HepG2 (cell line): ENCODE measurements around the gene IKZF3. TPM values are rescaled to one million over a fixed set of nuclear protein-coding genes. Genes with fewer than 3 reads are reported as not detected.

Experiments
- FOXA1 ChIP-seq, 2 experiments: fragments of 450-650 bp in 1 of 2; sonication (generic) in 1 of 2; formaldehyde crosslinking in 1 of 2; IDR thresholded peaks; 2 replicates each; pipeline versions ENCODE4 v1.4.0 to v1.6.1; 2016 to 2020; ENCODE audit warnings: missing genetic modification reagents in 1 of 2
- FOXM1 ChIP-seq: sonication (generic); formaldehyde crosslinking; IDR thresholded peaks from 2 replicates; pipeline ENCODE4 v1.5.0; 2020; ENCODE audit warnings: missing genetic modification reagents
- GABPA ChIP-seq, 2 experiments: IDR thresholded peaks; 2 replicates each; pipeline ENCODE4 v1.6.1; 2011 to 2016; ENCODE audit warnings: low read depth in 2 of 2, low read length in 1 of 2, missing biosample characterization in 1 of 2, missing genetic modification characterization in 1 of 2
- HDAC6 ChIP-seq: fragments of 200-600 bp; sonication (generic); IDR thresholded peaks from 2 replicates; pipeline ENCODE4 v1.7.0; 2017; ENCODE audit warnings: mild to moderate bottlenecking, antibody characterized with exemption, low read length, low read depth
- HNRNPH1 ChIP-seq: fragments of 200-400 bp; formaldehyde crosslinking; optimal IDR thresholded peaks from 2 replicates; pipeline ENCODE3; 2017; ENCODE audit warnings: mild to moderate bottlenecking, low read depth, low read length
- MZF1 ChIP-seq: sonication (generic); formaldehyde crosslinking; IDR thresholded peaks from 2 replicates; pipeline ENCODE4 v1.8.1; 2023; ENCODE audit warnings: mild to moderate bottlenecking, missing genetic modification reagents, borderline replicate concordance
- NR3C1 ChIP-seq: sonication (generic); formaldehyde crosslinking; IDR thresholded peaks from 2 replicates; pipeline ENCODE4 v1.4.0; 2020; ENCODE audit warnings: missing genetic modification reagents
- POLR2AphosphoS5 ChIP-seq: IDR thresholded peaks from 2 replicates; pipeline ENCODE4 v1.6.1; 2012; ENCODE audit warnings: low read depth, low read length
- SMAD1 ChIP-seq: sonication (generic); formaldehyde crosslinking; IDR thresholded peaks from 2 replicates; pipeline ENCODE4 v1.4.0; 2020; ENCODE audit warnings: missing genetic modification reagents, low read depth, mild to moderate bottlenecking, borderline replicate concordance
- SOX13 ChIP-seq, 3 experiments: fragments of 450-650 bp in 1 of 3; sonication (generic) in 1 of 3; formaldehyde crosslinking in 1 of 3; IDR thresholded peaks in 2 of 3; conservative IDR thresholded peaks in 1 of 3; 2 replicates each; pipeline versions ENCODE4 v1.5.0 to v1.6.1; 2016 to 2020; ENCODE audit warnings: antibody characterized with exemption in 1 of 3, mild to moderate bottlenecking in 1 of 3, missing compliant biosample characterization in 1 of 3, missing genetic modification reagents in 1 of 3, moderate library complexity in 1 of 3
- ZBTB8A ChIP-seq: sonication (generic); formaldehyde crosslinking; IDR thresholded peaks from 2 replicates; pipeline ENCODE4 v1.4.0; 2020; ENCODE audit warnings: mild to moderate bottlenecking, low read depth, missing genetic modification reagents, borderline replicate concordance
- ZNF496 ChIP-seq: sonication (generic); formaldehyde crosslinking; IDR thresholded peaks from 2 replicates; pipeline ENCODE4 v1.8.1; 2023; ENCODE audit warnings: mild to moderate bottlenecking, moderate library complexity, missing genetic modification reagents; ENCODE audit not compliant: insufficient replicate concordance
- ZNF816 ChIP-seq: sonication (generic); formaldehyde crosslinking; IDR thresholded peaks from 2 replicates; pipeline ENCODE4 v1.8.0; 2022; ENCODE audit warnings: missing genetic modification reagents, mild to moderate bottlenecking, borderline replicate concordance
- polyA plus RNA-seq, 8 experiments: library from polyadenylated mRNA; depleted of rRNA in 3 of 8; stranded (reverse) in 7 of 8; unstranded in 1 of 8; fragments of >200 nt; fragmentation: Illumina TruSeq in 4 of 8; extraction: Trizol in 4 of 8; gene quantifications; 2 replicates each; pipeline versions ENCODE4 v1.2.1 to v1.2.3, GENCODE V29; 2011 to 2016; ENCODE audit warnings: low read depth in 4 of 8, missing spikeins in 1 of 8, mixed read lengths in 1 of 8; ENCODE audit not compliant: insufficient read depth in 1 of 8
- total RNA-seq, 5 experiments: library from RNA; depleted of rRNA; stranded (reverse); fragments of >200 nt; fragmentation: Illumina TruSeq; extraction: Trizol; gene quantifications; 2 replicates each; pipeline ENCODE4 v1.2.3, GENCODE V29; 2016; ENCODE audit warnings: low read depth in 1 of 5
- TF ChIP-seq, protein P1 (sequence below): sonication (generic); formaldehyde crosslinking; IDR thresholded peaks from 2 replicates; pipeline ENCODE4 v1.4.0; 2020; ENCODE audit warnings: missing genetic modification reagents, borderline replicate concordance
- TF ChIP-seq, protein P2 (sequence below): sonication (generic); formaldehyde crosslinking; IDR thresholded peaks from 2 replicates; pipeline ENCODE4 v1.5.0; 2020; ENCODE audit warnings: missing genetic modification reagents
- TF ChIP-seq, protein P3 (sequence below): sonication (generic); formaldehyde crosslinking; IDR thresholded peaks from 2 replicates; pipeline ENCODE4 v1.4.0; 2020; ENCODE audit warnings: mild to moderate bottlenecking, missing genetic modification reagents
- TF ChIP-seq, protein P4 (sequence below): sonication (generic); formaldehyde crosslinking; IDR thresholded peaks from 2 replicates; pipeline ENCODE4 v1.4.0; 2020; ENCODE audit warnings: mild to moderate bottlenecking, low read depth, missing genetic modification reagents

The IKZF3 gene
- total and polyA plus RNA-seq, 2 of the 13 experiments (the other 11 are each of a cell fraction or from before 2014, with no cell fraction given): not detected

DNA sequence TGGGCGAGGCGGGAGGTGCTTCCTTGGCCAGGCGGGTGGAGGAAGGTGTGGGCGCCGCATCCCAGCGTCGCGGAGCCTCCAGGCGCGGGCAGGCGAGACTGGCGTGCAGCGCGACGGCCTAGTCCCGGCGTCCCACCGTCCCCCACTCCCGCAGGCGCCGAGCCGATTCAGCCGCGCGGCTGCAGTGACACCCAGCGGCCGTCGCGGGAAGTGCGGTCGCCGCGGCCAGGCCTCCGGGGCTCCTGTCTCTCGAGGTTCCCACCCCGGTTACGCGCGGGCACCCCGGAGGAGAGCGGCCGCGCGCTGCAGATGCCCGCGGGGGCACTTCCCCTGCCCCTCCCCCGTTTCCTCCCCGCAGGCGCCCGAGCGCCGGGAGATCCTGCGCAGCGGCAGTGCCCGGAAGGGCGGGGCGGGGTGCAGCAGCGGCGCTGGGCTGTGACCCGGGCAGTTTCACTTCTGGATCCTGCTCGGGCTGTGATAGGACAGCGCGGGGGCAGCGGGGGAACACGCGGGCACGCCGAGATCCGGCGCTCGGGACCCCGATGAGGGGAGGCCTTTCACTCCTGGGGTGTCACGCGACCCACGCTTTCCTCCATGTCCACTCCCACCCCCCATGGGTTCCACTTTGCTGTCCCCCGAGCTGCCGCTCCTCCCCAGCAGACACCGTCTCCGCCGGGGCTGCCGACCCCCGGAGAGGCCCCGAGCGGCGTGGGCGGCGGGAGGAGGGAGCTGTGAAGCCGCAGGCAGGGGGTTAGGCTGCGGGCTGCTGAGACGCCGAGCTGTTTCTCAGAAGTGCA, 109.8 kb downstream of the IKZF3 start (continued):
- TF ChIP-seq, protein P1, sequence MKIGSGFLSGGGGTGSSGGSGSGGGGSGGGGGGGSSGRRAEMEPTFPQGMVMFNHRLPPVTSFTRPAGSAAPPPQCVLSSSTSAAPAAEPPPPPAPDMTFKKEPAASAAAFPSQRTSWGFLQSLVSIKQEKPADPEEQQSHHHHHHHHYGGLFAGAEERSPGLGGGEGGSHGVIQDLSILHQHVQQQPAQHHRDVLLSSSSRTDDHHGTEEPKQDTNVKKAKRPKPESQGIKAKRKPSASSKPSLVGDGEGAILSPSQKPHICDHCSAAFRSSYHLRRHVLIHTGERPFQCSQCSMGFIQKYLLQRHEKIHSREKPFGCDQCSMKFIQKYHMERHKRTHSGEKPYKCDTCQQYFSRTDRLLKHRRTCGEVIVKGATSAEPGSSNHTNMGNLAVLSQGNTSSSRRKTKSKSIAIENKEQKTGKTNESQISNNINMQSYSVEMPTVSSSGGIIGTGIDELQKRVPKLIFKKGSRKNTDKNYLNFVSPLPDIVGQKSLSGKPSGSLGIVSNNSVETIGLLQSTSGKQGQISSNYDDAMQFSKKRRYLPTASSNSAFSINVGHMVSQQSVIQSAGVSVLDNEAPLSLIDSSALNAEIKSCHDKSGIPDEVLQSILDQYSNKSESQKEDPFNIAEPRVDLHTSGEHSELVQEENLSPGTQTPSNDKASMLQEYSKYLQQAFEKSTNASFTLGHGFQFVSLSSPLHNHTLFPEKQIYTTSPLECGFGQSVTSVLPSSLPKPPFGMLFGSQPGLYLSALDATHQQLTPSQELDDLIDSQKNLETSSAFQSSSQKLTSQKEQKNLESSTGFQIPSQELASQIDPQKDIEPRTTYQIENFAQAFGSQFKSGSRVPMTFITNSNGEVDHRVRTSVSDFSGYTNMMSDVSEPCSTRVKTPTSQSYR (CRISPR knock-in tag): peak; percentile 93
- TF ChIP-seq HNRNPH1: no peak
- TF ChIP-seq, protein P2, sequence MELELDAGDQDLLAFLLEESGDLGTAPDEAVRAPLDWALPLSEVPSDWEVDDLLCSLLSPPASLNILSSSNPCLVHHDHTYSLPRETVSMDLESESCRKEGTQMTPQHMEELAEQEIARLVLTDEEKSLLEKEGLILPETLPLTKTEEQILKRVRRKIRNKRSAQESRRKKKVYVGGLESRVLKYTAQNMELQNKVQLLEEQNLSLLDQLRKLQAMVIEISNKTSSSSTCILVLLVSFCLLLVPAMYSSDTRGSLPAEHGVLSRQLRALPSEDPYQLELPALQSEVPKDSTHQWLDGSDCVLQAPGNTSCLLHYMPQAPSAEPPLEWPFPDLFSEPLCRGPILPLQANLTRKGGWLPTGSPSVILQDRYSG: no peak
- TF ChIP-seq, protein P3, sequence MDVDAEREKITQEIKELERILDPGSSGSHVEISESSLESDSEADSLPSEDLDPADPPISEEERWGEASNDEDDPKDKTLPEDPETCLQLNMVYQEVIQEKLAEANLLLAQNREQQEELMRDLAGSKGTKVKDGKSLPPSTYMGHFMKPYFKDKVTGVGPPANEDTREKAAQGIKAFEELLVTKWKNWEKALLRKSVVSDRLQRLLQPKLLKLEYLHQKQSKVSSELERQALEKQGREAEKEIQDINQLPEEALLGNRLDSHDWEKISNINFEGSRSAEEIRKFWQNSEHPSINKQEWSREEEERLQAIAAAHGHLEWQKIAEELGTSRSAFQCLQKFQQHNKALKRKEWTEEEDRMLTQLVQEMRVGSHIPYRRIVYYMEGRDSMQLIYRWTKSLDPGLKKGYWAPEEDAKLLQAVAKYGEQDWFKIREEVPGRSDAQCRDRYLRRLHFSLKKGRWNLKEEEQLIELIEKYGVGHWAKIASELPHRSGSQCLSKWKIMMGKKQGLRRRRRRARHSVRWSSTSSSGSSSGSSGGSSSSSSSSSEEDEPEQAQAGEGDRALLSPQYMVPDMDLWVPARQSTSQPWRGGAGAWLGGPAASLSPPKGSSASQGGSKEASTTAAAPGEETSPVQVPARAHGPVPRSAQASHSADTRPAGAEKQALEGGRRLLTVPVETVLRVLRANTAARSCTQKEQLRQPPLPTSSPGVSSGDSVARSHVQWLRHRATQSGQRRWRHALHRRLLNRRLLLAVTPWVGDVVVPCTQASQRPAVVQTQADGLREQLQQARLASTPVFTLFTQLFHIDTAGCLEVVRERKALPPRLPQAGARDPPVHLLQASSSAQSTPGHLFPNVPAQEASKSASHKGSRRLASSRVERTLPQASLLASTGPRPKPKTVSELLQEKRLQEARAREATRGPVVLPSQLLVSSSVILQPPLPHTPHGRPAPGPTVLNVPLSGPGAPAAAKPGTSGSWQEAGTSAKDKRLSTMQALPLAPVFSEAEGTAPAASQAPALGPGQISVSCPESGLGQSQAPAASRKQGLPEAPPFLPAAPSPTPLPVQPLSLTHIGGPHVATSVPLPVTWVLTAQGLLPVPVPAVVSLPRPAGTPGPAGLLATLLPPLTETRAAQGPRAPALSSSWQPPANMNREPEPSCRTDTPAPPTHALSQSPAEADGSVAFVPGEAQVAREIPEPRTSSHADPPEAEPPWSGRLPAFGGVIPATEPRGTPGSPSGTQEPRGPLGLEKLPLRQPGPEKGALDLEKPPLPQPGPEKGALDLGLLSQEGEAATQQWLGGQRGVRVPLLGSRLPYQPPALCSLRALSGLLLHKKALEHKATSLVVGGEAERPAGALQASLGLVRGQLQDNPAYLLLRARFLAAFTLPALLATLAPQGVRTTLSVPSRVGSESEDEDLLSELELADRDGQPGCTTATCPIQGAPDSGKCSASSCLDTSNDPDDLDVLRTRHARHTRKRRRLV (CRISPR knock-in tag): no peak
- no peak for TF ChIP-seq FOXM1
- TF ChIP-seq SOX13 (IDR thresholded peaks at IDR 0.05): no peak
- TF ChIP-seq SOX13 (CRISPR knock-in tag; conservative IDR thresholded peaks at IDR 0.05 in 1 of 2, IDR thresholded peaks at IDR 0.05 in 1 of 2): peak in 1 of 2 experiments; percentile 58; a peak in 2 of 4 replicates
- TF ChIP-seq ZNF816 (CRISPR knock-in tag): peak; percentile 97; the same call in 1 of the 2 replicates
- TF ChIP-seq, protein P4, sequence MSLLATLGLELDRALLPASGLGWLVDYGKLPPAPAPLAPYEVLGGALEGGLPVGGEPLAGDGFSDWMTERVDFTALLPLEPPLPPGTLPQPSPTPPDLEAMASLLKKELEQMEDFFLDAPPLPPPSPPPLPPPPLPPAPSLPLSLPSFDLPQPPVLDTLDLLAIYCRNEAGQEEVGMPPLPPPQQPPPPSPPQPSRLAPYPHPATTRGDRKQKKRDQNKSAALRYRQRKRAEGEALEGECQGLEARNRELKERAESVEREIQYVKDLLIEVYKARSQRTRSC (CRISPR knock-in tag): peak; percentile 94
- TF ChIP-seq POLR2AphosphoS5: peak; percentile 59
- TF ChIP-seq GABPA (IDR thresholded peaks at IDR 0.05; ENCODE audit: low read depth, low read length): peak; percentile 50
- TF ChIP-seq GABPA (CRISPR knock-in tag; IDR thresholded peaks at IDR 0.05; ENCODE audit: low read depth): peak; percentile 60; the same call in 1 of the 2 replicates
- TF ChIP-seq ZNF496 (CRISPR knock-in tag): no peak
- TF ChIP-seq MZF1 (CRISPR knock-in tag): no peak
- no peak for TF ChIP-seq HDAC6
- peak; percentile 61; the same call in 1 of the 2 replicates for TF ChIP-seq SMAD1 (CRISPR knock-in tag)
- no peak for TF ChIP-seq FOXA1 (IDR thresholded peaks at IDR 0.05)
- peak; percentile 50 for TF ChIP-seq FOXA1 (CRISPR knock-in tag; IDR thresholded peaks at IDR 0.05)
- no peak for TF ChIP-seq NR3C1 (CRISPR knock-in tag)
- peak; percentile 79; the same call in 1 of the 2 replicates for TF ChIP-seq ZBTB8A (CRISPR knock-in tag)
